ENCODE measurements around the gene COQ5. TPM values are rescaled to one million over a fixed set of nuclear protein-coding genes. Genes with fewer than 3 reads are reported as not detected.

The COQ5 gene
- total RNA-seq, 1 experiment from 2014 or later = 34.1 TPM

- no peaks in the 10 kb centered on the region for H3K27me3 ChIP-seq (ENCODE audit: insufficient read depth, low read length)
- ATAC-seq (no peak), DNase-seq (ENCODE audit: low read depth, low spot score) (no peak)
- POLR2A ChIA-PET = no interaction called here
- no peak overlapping the region for H3K27ac ChIP-seq (ENCODE audit: low read depth, low read length)
- H2AFZ ChIP-seq (ENCODE audit: low read depth, low read length, poor library complexity, severe bottlenecking) = no peak overlapping the region
- no peak overlapping the region for H3K4me2 ChIP-seq (ENCODE audit: low read length)
- H3K9me3 ChIP-seq (ENCODE audit: control insufficient read depth in 1 of 2, insufficient read depth in 1 of 2, low read depth in 1 of 2, low read length in 2 of 2) = no peaks in the 10 kb centered on the region
- intact Hi-C loops (cut with micrococcal nuclease) = no loop called here
- no peak overlapping the region for H3K4me3 ChIP-seq (replicated peaks in 1 of 2; ENCODE audit: low read depth in 1 of 2, low read length in 2 of 2)
- CTCF ChIA-PET = no interaction called here
- H3K36me3 ChIP-seq (ENCODE audit: control insufficient read depth in 1 of 2, insufficient read depth in 2 of 2, low read length in 2 of 2) = peaks cover 53 to 61% of the 10 kb centered on the region in 2 experiments
- BruUV-seq (replicated peaks) = no TSS peak
- no peaks in the 10 kb centered on the region for H4K20me1 ChIP-seq (ENCODE audit: insufficient read depth)
- no peak for TF ChIP-seq SRF (IDR thresholded peaks at IDR 0.05; ENCODE audit: low read depth)
- TF ChIP-seq ELF1 (IDR thresholded peaks at IDR 0.05; ENCODE audit: borderline replicate concordance, low read depth) = no peak
- no peak for TF ChIP-seq POLR2AphosphoS5 (IDR thresholded peaks at IDR 0.05; ENCODE audit: low read depth, low read length)
- TF ChIP-seq, protein P1, sequence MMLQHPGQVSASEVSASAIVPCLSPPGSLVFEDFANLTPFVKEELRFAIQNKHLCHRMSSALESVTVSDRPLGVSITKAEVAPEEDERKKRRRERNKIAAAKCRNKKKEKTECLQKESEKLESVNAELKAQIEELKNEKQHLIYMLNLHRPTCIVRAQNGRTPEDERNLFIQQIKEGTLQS (IDR thresholded peaks at IDR 0.05) = no peak
- no peak for TF ChIP-seq MAX (IDR thresholded peaks at IDR 0.05)
- TF ChIP-seq, protein P2, sequence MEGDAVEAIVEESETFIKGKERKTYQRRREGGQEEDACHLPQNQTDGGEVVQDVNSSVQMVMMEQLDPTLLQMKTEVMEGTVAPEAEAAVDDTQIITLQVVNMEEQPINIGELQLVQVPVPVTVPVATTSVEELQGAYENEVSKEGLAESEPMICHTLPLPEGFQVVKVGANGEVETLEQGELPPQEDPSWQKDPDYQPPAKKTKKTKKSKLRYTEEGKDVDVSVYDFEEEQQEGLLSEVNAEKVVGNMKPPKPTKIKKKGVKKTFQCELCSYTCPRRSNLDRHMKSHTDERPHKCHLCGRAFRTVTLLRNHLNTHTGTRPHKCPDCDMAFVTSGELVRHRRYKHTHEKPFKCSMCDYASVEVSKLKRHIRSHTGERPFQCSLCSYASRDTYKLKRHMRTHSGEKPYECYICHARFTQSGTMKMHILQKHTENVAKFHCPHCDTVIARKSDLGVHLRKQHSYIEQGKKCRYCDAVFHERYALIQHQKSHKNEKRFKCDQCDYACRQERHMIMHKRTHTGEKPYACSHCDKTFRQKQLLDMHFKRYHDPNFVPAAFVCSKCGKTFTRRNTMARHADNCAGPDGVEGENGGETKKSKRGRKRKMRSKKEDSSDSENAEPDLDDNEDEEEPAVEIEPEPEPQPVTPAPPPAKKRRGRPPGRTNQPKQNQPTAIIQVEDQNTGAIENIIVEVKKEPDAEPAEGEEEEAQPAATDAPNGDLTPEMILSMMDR (IDR thresholded peaks at IDR 0.05 in 2 of 3, conservative IDR thresholded peaks at IDR 0.05 in 1 of 3; ENCODE audit: borderline replicate concordance in 1 of 3, insufficient read depth in 1 of 3, low read depth in 2 of 3, low read length in 2 of 3) = no peak
- no peak for TF ChIP-seq POLR2A (IDR thresholded peaks at IDR 0.05; ENCODE audit: borderline replicate concordance, extremely low read depth, insufficient read depth, insufficient read length)
- TF ChIP-seq EZH2phosphoT487 (IDR thresholded peaks at IDR 0.05; ENCODE audit: borderline replicate concordance) = no peak
- TF ChIP-seq EGR1 (IDR thresholded peaks at IDR 0.05; ENCODE audit: low read depth) = no peak
- TF ChIP-seq ZBTB33 (IDR thresholded peaks at IDR 0.05; ENCODE audit: extremely low read depth, insufficient replicate concordance, low read length) = no peak
- TF ChIP-seq RAD21 (IDR thresholded peaks at IDR 0.05; ENCODE audit: low read depth) = no peak
- no peak for TF ChIP-seq CEBPB (IDR thresholded peaks at IDR 0.05; ENCODE audit: low read depth)
- no peak for TF ChIP-seq SP1 (IDR thresholded peaks at IDR 0.05; ENCODE audit: low read depth)
- TF ChIP-seq JUND (IDR thresholded peaks at IDR 0.05) = no peak
- TF ChIP-seq ZNF274 (IDR thresholded peaks at IDR 0.05; ENCODE audit: low read depth, low read length) = no peak
- TF ChIP-seq YY1 (IDR thresholded peaks at IDR 0.05; ENCODE audit: extremely low read depth, insufficient replicate concordance, low read depth, low read length) = no peak
- TF ChIP-seq EZH2 (IDR thresholded peaks at IDR 0.05) = no peak
- no peak for TF ChIP-seq REST (IDR thresholded peaks at IDR 0.05; ENCODE audit: low read depth)
- TF ChIP-seq ZFX (IDR thresholded peaks at IDR 0.05) = no peak
- no peak for TF ChIP-seq TCF7L2 (IDR thresholded peaks at IDR 0.05; ENCODE audit: borderline replicate concordance, extremely low read depth, insufficient read depth, insufficient read length)
- peaks cover 13% of the 10 kb centered on the region for H3K79me2 ChIP-seq (ENCODE audit: insufficient read depth, low read length)
- no peaks in the 10 kb centered on the region for H3K9me2 ChIP-seq (ENCODE audit: insufficient read depth)
- H3K9ac ChIP-seq (ENCODE audit: low read length) = no peak overlapping the region
- no peaks in the 10 kb centered on the region for H3K4me1 ChIP-seq (ENCODE audit: control insufficient read depth in 1 of 2, insufficient read depth in 2 of 2, low read length in 2 of 2)
- RAD21 ChIA-PET (ENCODE audit: low non-redundant PET in 1 of 2, low total read pairs in 2 of 2, uncharacterized antibody in 2 of 2, unreplicated experiment in 2 of 2) = no interaction called here
These were observed 33.9 kb upstream of the COQ5 start for GRCh38 chr12:120562906-120563305.
